ENCODE data around the gene DACT2.

DACT2 gene

GRCh38 chr6:168261234-168261633 is 58.3 kb downstream of the DACT2 start:
- DNase-seq = no peak

GRCh38 chr6:168260420-168260987 is 59.1 kb downstream of the DACT2 start:
- DNase-seq = no peak

- no peak for DNase-seq
These were observed 60.8 kb downstream of the DACT2 start for GRCh38 chr6:168258795-168259194.

- no peak for DNase-seq
These were observed 62.6 kb downstream of the DACT2 start for GRCh38 chr6:168256940-168257339.

Measured in activated gamma-delta T cell treated with Interleukin-2 at 50 U/mL for 16 hours (primary cell).